HS-5 (cell line): ENCODE data around the gene ASTL.
A peak's percentile ranks its signal among the peaks of the same experiment; 100 is the strongest.
"Not testable (repeated sequence)": the region's sequence is repeated elsewhere in the genome, so short reads cannot be mapped to it uniquely, and the experiment has no call there.

Source experiments
- DNase-seq: peaks from one replicate; pipeline ENCODE4 v3.0.0-alpha.2; 2012; ENCODE audit warnings: low read depth

Gene ASTL

GRCh38 chr2:96146153-96146880 lies 8.0 kb upstream of the ASTL start:
- no peak for DNase-seq

GRCh38 chr2:96145848-96146152 lies 7.5 kb upstream of the ASTL start:
- no peak for DNase-seq

DNA sequence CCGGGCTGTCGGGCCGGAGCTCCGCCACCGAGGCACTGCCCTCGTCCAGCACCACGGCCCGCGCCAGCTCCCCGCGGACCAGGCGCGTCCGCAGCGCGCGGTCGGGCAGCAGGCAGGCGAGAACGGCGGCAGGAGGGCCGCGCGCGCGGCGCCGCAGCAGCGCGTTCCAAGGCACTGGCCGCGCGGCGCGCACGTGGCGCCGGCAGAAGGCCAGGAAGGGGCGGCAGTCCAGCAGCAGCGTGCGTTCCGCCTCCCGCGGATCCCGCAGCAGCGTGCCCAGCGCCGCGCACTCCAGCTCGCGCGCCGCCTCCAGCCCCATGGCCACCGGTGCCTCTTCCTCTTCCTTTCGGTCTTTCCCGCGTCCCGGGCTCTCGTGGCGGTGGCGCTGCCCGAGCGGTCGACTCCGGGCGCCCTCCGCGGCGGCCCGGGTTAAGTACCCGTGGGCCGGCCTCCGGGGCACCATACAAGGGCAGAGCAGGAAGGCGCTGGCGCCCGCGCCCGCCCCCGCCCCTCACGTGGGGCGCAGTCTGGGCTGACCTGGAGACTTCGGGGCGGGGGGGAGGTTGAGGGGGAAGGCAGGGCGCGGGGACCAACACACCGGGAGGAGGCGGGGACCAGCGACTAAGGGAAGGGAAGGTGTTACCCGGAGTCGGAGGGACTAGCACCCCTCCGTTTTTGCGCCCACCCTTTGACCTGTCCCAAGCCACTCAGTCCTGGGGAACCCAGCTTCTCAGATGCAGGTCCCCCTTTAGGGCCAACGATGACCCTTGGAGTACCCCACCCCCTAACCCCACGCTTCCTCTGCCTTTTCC lies 6.9 kb upstream of the ASTL start, which contains the start of gene DUSP2:
Gene DUSP2, minus strand, starts transcription at position 405 of the 812 bp plus-strand sequence. Its CDS starts 86 bp downstream, at position 319.
- DNase-seq = peak; percentile 64

- DNase-seq = no peak
Measured at GRCh38 chr2:96144481-96145035, 6.3 kb upstream of the ASTL start.

DNA sequence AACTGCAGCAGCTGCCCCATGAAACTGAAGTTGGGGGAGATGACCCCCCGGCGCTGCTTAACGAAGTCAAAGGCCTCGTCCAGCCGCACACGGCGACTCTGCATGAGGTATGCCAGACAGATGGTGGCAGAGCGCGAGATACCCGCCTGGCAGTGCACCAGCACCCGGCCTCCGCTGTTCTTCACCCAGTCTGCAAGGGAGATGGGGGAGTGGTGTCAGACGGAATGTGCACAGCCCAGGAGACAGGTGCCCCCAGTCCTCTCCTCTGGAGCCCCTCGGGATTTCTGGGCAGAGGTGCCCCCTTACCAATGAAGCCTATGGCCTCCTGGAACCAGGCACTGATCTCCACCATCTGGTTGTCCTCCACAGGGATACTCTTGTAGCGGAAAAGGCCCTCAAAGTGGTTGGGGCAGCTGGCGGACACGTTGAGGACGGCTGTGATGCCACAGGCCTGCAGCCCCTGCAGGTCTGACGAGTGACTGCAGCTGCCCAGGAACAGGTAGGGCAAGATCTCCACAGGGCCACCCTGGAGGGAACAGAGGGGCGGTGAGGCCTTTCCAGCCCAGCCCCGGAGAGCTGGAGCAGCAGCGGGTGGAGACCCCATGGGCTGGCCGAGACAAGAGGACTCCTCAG lies 5.7 kb upstream of the ASTL start:
- DNase-seq = no peak

- DNase-seq = no peak
Measured at GRCh38 chr2:96143231-96143847, 5.0 kb upstream of the ASTL start.

DNA sequence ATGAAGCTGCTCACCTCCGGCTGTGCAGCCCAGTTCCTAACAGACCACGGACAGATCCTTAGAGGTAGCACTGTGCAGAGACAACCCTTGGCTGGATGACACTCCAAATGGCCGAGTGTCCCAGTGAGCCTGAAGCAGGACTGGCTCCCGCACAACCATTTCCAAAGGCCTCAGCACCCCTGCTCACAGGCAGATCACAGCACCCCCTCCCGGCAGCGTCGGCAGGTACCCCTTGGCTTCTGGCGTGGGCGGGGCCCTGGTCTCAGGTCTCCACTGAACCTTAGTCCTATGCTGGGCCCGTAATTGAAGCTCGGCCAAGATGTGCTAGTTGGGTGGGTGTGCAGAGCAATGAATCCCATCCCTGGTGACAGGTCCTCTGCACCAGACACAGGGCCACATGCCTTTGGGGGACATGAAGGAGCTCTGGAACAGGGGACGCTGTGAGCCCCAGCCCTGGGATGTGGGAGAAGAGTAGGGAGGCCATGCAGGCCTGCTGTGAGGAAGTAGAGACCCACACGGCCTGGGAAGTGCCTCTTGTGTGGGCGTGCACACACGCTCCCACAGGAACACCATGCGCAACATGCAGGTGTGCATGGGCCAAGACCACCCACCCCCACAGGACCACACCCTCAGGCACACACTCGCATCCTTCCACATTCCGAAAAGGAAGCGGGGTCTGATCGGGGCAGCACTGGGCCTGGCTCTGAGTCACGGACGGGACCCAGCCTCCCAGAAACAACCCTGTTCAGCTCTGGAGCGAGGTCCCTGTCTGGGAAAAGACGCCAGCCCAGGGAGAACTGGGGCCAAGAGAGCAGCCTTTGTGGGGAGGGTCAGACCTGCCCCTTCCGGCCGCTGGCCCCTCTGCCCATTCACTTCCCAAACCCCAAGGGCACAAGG lies 4.2 kb upstream of the ASTL start:
- no peak for DNase-seq

DNA sequence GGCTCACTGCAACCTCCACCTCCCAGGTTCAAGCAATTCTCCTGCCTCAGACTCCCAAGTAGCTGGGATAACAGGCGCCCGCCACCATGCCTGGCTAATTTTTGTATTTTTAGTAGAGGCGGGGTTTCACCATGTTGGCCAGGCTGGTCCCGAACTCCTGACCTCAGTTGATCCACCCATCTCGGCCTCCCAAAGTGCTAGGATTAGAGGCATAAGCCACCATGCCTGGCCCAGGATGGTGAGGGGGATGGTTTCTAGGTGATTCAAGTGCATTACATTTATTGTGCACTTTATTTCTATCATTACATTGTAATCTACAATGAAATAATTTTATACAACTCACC lies 3.3 kb upstream of the ASTL start:
- not testable (repeated sequence) for DNase-seq

DNA sequence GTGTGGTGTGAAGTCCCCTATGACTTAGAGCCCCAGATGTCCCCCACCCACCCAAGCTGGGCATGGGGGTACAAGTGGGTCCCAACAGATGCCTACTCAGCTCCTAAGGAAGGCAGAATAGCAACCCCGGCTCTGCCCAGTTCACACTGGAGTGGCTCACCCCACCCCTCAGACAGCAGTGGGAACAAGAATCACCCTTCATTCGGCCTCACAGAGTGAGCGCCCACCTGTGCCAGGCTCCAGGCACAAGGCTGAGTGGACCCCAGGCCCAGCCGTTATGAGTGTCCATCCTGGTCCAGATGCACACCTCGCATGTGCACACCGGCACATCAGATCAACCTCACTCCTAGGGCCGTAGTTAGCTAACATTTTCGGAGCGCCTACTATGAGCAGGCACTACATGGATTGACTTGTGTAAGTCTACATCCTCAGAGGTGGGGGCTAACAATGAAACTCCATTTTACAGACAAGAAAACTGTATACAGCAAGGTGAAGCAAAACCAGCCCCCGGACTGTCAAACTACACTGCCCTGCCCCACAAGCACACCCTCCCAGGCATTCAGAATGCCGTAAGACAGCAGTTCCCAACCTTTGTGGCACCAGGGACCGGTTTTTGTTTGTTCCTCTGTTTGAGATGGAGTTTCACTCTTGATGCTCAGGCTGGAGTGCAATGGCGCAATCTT lies 2.8 kb upstream of the ASTL start:
- no peak for DNase-seq

DNA sequence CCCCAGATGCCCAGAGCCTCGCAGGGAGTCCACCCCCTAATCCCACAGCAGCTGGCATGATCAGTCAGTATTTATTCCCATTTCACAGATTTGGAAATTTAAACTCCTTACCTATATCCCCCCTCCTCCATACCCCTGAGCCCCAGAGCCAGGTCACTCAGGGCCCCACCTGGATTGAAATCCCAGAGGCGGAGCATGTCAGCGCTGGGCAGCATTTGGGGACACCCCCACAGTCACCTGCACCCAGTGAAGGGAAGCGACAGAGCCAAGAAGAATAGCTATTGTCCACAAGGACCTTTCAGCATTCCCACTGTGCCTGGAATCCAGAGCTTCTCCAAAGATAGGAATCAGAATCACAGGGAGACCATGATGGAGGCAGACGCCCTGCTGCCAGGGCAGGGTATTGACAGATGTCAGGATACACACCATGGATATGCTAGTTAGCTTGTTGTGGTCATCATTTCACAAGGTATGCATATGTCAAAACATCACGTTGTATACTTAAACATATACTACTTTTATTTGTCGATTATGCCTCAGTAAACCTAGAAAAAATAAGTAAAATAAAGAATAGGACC lies 968 bp upstream of the ASTL start:
- no peak for DNase-seq

- no peak for DNase-seq
Measured at GRCh38 chr2:96137321-96138178, 752 bp downstream of the ASTL start.

DNA sequence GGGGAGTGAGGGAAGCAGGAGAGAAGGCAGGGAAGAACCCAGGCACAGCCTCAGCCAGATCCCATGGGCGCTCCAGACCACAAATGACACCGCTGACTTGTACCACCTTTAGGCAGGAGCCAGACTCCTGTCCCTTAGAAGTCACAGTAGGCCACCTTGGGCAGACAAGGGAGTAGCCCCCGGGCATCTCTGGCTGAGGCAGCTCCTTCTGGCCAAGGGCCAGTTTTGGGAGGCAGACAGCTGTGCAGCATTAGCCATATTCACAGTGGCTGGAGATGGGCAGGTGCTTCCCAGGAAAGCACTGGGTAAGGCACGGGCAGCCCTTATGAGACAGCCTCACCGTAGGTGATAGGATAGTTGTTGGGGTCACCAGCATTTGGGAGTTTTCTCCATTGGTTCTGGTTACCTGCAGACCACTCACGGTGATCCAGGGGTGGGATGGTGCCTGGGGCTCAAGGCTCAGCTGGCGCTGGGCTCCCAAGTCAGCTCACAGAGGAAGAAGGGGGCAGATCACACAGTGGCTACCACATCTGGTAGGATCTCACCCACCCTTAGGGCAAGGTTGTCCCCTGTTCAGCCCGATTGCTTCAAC lies 2.1 kb downstream of the ASTL start:
- DNase-seq = no peak

- DNase-seq = no peak
Measured at GRCh38 chr2:96135621-96136020, 2.7 kb downstream of the ASTL start.

DNA sequence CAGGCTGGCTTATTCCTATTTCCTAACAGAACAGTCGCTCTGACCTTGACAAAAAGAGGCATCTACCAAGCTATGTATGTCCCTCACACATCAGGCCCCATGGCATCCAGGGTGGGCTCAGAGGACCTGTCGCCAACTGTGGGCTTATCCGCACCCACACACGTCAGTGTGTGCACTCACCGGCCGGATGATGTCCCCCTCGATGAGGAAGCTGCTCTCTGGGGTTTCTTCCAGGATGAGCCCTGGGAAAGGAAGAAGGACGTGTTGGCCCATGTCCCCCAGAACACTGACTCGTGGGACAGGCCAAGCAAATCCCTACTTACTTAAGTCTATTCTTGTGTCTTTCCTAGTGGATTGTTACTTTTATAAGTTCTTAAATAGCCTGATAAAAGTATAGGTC lies 3.1 kb downstream of the ASTL start:
- no peak for DNase-seq

- no peak for DNase-seq
Measured at GRCh38 chr2:96134421-96134820, 3.9 kb downstream of the ASTL start.

- no peak for DNase-seq
Measured at GRCh38 chr2:96131813-96132745, 6.2 kb downstream of the ASTL start.

DNA sequence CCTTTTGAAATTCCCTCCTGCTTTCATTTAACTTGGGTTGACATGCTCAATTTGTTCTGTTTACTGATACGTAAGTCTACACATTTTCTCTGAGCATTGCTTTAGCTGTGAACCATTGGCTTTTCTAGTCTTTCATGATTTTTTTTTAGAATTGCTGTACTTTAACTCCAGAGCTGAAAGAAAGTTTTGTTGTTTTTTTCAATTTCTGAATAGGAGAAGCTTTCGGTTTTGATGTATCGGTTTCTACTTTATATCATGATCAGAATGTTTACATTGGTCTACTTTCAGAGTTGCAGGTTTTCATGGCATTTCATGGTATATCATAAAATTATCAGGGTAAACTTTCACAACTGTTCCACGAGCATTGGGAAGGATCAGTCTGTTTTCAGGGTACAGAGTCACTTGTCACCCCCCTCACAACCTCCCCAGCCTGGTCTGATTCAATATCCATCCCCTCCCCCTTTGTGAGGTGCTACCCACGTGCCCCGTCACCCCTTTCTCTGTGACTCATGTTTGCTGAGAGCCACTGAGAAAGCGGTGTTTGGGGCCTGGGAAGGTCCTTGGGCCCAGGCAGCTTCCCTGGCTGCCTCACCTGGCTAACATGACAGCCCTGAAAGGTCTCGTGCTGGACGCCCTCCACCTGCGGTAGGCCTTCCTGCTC lies 7.0 kb downstream of the ASTL start:
- no peak for DNase-seq
